HCT116 (cell line): ENCODE data around the gene ANKRD29.

ENCODE experiments used
- EZH2phosphoT487 ChIP-seq: fragments of 200-600 bp; IDR thresholded peaks from 2 replicates; pipeline ENCODE4 v1.6.1; 2018; ENCODE audit warnings: antibody characterized with exemption, borderline replicate concordance
- POLR2A ChIP-seq: IDR thresholded peaks from 2 replicates; pipeline ENCODE4 v1.7.0; 2011; ENCODE audit warnings: borderline replicate concordance; ENCODE audit not compliant: insufficient read depth, insufficient read length; ENCODE audit errors: extremely low read depth
- POLR2AphosphoS5 ChIP-seq: IDR thresholded peaks from 2 replicates; pipeline ENCODE4 v1.6.1; 2011; ENCODE audit warnings: mild to moderate bottlenecking, low read depth, low read length, moderate library complexity
- SRF ChIP-seq: IDR thresholded peaks from 2 replicates; pipeline ENCODE4 v1.6.1; 2012; ENCODE audit warnings: low read depth
- TF ChIP-seq, protein P1 (sequence below), 3 experiments: fragments of 200-600 bp in 1 of 3; sonication (generic) in 1 of 3; IDR thresholded peaks in 2 of 3; conservative IDR thresholded peaks in 1 of 3; 2 replicates each; pipeline ENCODE4 v1.5.1; 2012 to 2017; ENCODE audit warnings: low read depth in 2 of 3, low read length in 2 of 3, antibody characterized with exemption in 1 of 3, borderline replicate concordance in 1 of 3, control low read depth in 1 of 3, mild to moderate bottlenecking in 1 of 3, mixed read lengths in 1 of 3, mixed run types in 1 of 3, moderate library complexity in 1 of 3; ENCODE audit not compliant: insufficient read depth in 1 of 3
- TF ChIP-seq, protein P2 (sequence below): IDR thresholded peaks from 2 replicates; pipeline ENCODE4 v1.6.1; 2012

DNA sequence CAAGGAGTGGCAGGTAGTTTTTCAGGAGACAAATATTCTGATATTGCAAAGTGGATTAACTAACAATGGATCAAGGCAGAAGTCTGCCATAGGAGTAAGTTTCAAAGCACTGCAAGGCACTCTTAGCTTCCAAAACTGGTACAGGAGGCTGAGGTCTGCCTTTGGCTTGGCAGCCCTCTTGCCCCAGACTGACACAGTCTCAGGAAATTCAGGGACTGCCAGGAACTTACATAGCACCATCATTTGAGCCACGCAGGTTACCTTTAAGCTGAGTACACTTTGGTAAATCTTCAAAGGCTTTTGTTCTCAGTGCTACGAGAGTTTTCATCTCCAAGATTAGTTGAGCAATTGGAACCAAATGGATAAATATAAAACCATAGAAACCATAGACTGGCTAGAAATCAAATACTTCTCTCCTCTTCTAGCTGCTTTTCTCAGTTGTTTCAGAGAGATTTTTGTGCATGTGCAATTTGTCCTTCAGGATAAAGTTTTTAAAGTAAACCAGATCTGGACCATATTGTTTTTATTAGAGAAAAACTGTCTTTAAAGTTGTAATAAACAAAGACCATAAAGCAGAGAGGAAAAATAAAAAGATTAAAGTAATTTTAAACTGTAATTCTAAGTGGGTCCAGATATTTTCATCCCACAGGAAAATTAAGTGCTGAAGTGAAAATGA is 18.8 kb downstream of the ANKRD29 start:
- TF ChIP-seq EZH2phosphoT487 (no peak), POLR2A (no peak), SRF (no peak), POLR2AphosphoS5 (no peak)
- TF ChIP-seq, protein P1, sequence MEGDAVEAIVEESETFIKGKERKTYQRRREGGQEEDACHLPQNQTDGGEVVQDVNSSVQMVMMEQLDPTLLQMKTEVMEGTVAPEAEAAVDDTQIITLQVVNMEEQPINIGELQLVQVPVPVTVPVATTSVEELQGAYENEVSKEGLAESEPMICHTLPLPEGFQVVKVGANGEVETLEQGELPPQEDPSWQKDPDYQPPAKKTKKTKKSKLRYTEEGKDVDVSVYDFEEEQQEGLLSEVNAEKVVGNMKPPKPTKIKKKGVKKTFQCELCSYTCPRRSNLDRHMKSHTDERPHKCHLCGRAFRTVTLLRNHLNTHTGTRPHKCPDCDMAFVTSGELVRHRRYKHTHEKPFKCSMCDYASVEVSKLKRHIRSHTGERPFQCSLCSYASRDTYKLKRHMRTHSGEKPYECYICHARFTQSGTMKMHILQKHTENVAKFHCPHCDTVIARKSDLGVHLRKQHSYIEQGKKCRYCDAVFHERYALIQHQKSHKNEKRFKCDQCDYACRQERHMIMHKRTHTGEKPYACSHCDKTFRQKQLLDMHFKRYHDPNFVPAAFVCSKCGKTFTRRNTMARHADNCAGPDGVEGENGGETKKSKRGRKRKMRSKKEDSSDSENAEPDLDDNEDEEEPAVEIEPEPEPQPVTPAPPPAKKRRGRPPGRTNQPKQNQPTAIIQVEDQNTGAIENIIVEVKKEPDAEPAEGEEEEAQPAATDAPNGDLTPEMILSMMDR (IDR thresholded peaks at IDR 0.05 in 2 of 3, conservative IDR thresholded peaks at IDR 0.05 in 1 of 3; ENCODE audit: borderline replicate concordance in 1 of 3, insufficient read depth in 1 of 3, low read depth in 2 of 3, low read length in 2 of 3): no peak
- TF ChIP-seq, protein P2, sequence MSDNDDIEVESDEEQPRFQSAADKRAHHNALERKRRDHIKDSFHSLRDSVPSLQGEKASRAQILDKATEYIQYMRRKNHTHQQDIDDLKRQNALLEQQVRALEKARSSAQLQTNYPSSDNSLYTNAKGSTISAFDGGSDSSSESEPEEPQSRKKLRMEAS: no peak
